SK-N-SH (cell line): ENCODE data around the gene TPSAB1. TPM values are rescaled to one million over a fixed set of nuclear protein-coding genes. Genes with fewer than 3 reads are reported as not detected.

Experiments
- CTCF ChIA-PET: fragments of 300-600, 350-600 bp; formaldehyde crosslinking; extraction: SDS; loops from one replicate; lab custom pipeline; 2021; lab: Yijun Ruan, JAX
- POLR2A ChIA-PET: fragments of 350-600 bp; sonication (Branson Sonifier 250); formaldehyde crosslinking; extraction: SDS; loops from one replicate; lab custom pipeline; 2020; ENCODE audit warnings: antibody characterized with exemption, inconsistent platforms; lab: Yijun Ruan, JAX
- DNase-seq: peaks from one replicate; pipeline ENCODE4 v3.0.0; 2012
- H2AFZ ChIP-seq: fragments of 200-600 bp; sonication (generic); 2 replicates; pipeline ENCODE4 v1.8.1; 2016; ENCODE audit warnings: antibody characterized with exemption, mild to moderate bottlenecking, low read depth
- H3F3A ChIP-seq: fragments of 200-600 bp; sonication (generic); replicated peaks from 2 replicates; pipeline ENCODE3; 2016; ENCODE audit warnings: antibody characterized with exemption, mild to moderate bottlenecking; ENCODE audit not compliant: insufficient read depth
- H3K27ac ChIP-seq, 2 experiments: fragments of 200-500 bp in 1 of 2; fragments of 200-600 bp in 1 of 2; sonication (Bioruptor generic) in 1 of 2; sonication (generic), shearing (Covaris generic) in 1 of 2; 2 replicates each; pipeline versions ENCODE4 v1.5.1 to v1.6.1; 2014 to 2016; ENCODE audit warnings: low read depth in 2 of 2, inconsistent platforms in 1 of 2, low read length in 1 of 2, mild to moderate bottlenecking in 1 of 2, mixed read lengths in 1 of 2
- H3K27me3 ChIP-seq: fragments of 200-600 bp; sonication (generic), shearing (Covaris generic); 2 replicates; pipeline ENCODE4 v1.6.1; 2016; ENCODE audit warnings: mixed run types; ENCODE audit not compliant: insufficient read depth
- H3K36me3 ChIP-seq, 2 experiments: fragments of 200-500 bp in 1 of 2; fragments of 200-600 bp in 1 of 2; sonication (Bioruptor generic) in 1 of 2; sonication (generic) in 1 of 2; replicated peaks in 1 of 2; 2 replicates each; pipeline versions ENCODE3 to v1.5.1; 2014 to 2016; ENCODE audit warnings: low read length in 1 of 2, mild to moderate bottlenecking in 1 of 2; ENCODE audit not compliant: insufficient read depth in 2 of 2, control insufficient read depth in 1 of 2
- H3K4me1 ChIP-seq, 2 experiments: fragments of 200-500 bp in 1 of 2; fragments of 200-600 bp in 1 of 2; sonication (Bioruptor generic) in 1 of 2; sonication (generic), shearing (Covaris generic) in 1 of 2; 2 replicates each; pipeline versions ENCODE4 v1.5.1 to v1.6.1; 2014 to 2016; ENCODE audit warnings: low read depth in 1 of 2, low read length in 1 of 2, mixed run types in 1 of 2; ENCODE audit not compliant: insufficient read depth in 2 of 2, control insufficient read depth in 1 of 2
- H3K4me2 ChIP-seq: fragments of 200-600 bp; sonication (generic), shearing (Covaris generic); 2 replicates; pipeline ENCODE4 v1.6.1; 2017; ENCODE audit warnings: mixed run types
- H3K4me3 ChIP-seq, 2 experiments: fragments of 200-500 bp in 1 of 2; fragments of 200-600 bp in 1 of 2; sonication (Bioruptor generic) in 1 of 2; sonication (generic), shearing (Covaris generic) in 1 of 2; 2 replicates each; pipeline versions ENCODE4 v1.5.1 to v1.8.1; 2014 to 2016; ENCODE audit warnings: low read depth in 2 of 2, inconsistent platforms in 1 of 2, low read length in 1 of 2, mild to moderate bottlenecking in 1 of 2, mixed read lengths in 1 of 2, moderate library complexity in 1 of 2
- H3K79me2 ChIP-seq: fragments of 200-600 bp; sonication (generic); 2 replicates; pipeline ENCODE4 v1.8.1; 2017; ENCODE audit warnings: mild to moderate bottlenecking; ENCODE audit not compliant: insufficient read depth
- H3K9ac ChIP-seq: fragments of 200-600 bp; sonication (generic); 2 replicates; pipeline ENCODE4 v1.6.1; 2017; ENCODE audit warnings: mixed run types
- H3K9me2 ChIP-seq: fragments of 200-600 bp; sonication (generic); 2 replicates; pipeline ENCODE4 v1.6.1; 2017; ENCODE audit warnings: mixed run types
- H3K9me3 ChIP-seq: fragments of 200-600 bp; sonication (generic); 2 replicates; pipeline ENCODE4 v1.6.1; 2017; ENCODE audit warnings: mixed run types, mild to moderate bottlenecking, moderate library complexity
- H4K20me1 ChIP-seq: fragments of 200-600 bp; sonication (generic); 2 replicates; pipeline ENCODE4 v1.6.1; 2017; ENCODE audit warnings: mild to moderate bottlenecking, mixed run types; ENCODE audit not compliant: insufficient read depth
- CHD2 ChIP-seq: fragments of 150-350 bp; IDR thresholded peaks from 2 replicates; pipeline ENCODE4 v1.6.1; 2018; ENCODE audit warnings: low read length; ENCODE audit not compliant: partially characterized antibody
- ELF1 ChIP-seq: IDR thresholded peaks from 2 replicates; pipeline ENCODE4 v1.4.0; 2012
- EP300 ChIP-seq, 2 experiments: IDR thresholded peaks; 2 replicates each; pipeline versions ENCODE4 v1.4.0 to v1.6.1; 2012; ENCODE audit warnings: borderline replicate concordance in 1 of 2, low read depth in 1 of 2, low read length in 1 of 2
- EZH2phosphoT487 ChIP-seq: fragments of 200-600 bp; sonication (generic); IDR thresholded peaks from 2 replicates; pipeline ENCODE4 v1.6.1; 2017; ENCODE audit warnings: low read depth, mixed run types, mild to moderate bottlenecking, antibody characterized with exemption, moderate library complexity, borderline replicate concordance
- FOXM1 ChIP-seq: IDR thresholded peaks from 2 replicates; pipeline ENCODE4 v1.4.0; 2012; ENCODE audit warnings: low read depth, mild to moderate bottlenecking
- GABPA ChIP-seq: IDR thresholded peaks from 2 replicates; pipeline ENCODE4 v1.4.0; 2012; ENCODE audit warnings: low read depth, mild to moderate bottlenecking
- GATA2 ChIP-seq: sonication (generic); formaldehyde crosslinking; IDR thresholded peaks from 2 replicates; pipeline ENCODE4 v1.5.0; 2020; ENCODE audit warnings: mild to moderate bottlenecking, missing genetic modification reagents
- JUND ChIP-seq: IDR thresholded peaks from 2 replicates; pipeline ENCODE4 v1.4.0; 2012
- MXI1 ChIP-seq: IDR thresholded peaks from 2 replicates; pipeline ENCODE4 v1.6.1; 2012; ENCODE audit warnings: mild to moderate bottlenecking, low read depth, low read length, improper control_type of control experiment
- NRF1 ChIP-seq: IDR thresholded peaks from 2 replicates; pipeline ENCODE4 v1.6.1; 2012; ENCODE audit warnings: low read depth, mild to moderate bottlenecking, low read length
- PBX3 ChIP-seq: IDR thresholded peaks from 2 replicates; pipeline ENCODE4; 2012
- RCOR1 ChIP-seq: fragments of 150-350 bp; IDR thresholded peaks from 2 replicates; pipeline ENCODE4 v1.6.1; 2017; ENCODE audit warnings: antibody characterized with exemption, low read length
- RXRA ChIP-seq: IDR thresholded peaks from 2 replicates; pipeline ENCODE4 v1.4.0; 2012; ENCODE audit warnings: low read depth, mild to moderate bottlenecking, borderline replicate concordance
- SIN3A ChIP-seq: IDR thresholded peaks from 2 replicates; pipeline ENCODE4 v1.6.1; 2012; ENCODE audit warnings: low read depth, mild to moderate bottlenecking, low read length, moderate library complexity, borderline replicate concordance
- TCF12 ChIP-seq: IDR thresholded peaks from 2 replicates; pipeline ENCODE4 v1.4.0; 2012
- TEAD4 ChIP-seq: IDR thresholded peaks from 2 replicates; pipeline ENCODE4 v1.4.0; 2012; ENCODE audit warnings: mild to moderate bottlenecking, borderline replicate concordance; ENCODE audit not compliant: insufficient read depth
- USF1 ChIP-seq: IDR thresholded peaks from 2 replicates; pipeline ENCODE4 v1.4.0; 2012; ENCODE audit warnings: low read depth, borderline replicate concordance
- YY1 ChIP-seq: IDR thresholded peaks from 2 replicates; pipeline ENCODE4 v1.4.0; 2012; ENCODE audit warnings: low read depth, mild to moderate bottlenecking
- WGBS: methylation state at CpG from one replicate; pipeline ENCODE4 v1.1.6; 2017; ENCODE audit warnings: low lambda C conversion rate; 5-methylcytosine and 5-hydroxymethylcytosine counted together
- polyA plus RNA-seq, 3 experiments: library from polyadenylated mRNA; depleted of rRNA; stranded (reverse); fragments of >200 nt; gene quantifications; 2 replicates each; pipeline ENCODE4 v1.2.3, GENCODE V29; 2012
- TF ChIP-seq, protein P1 (sequence below): fragments of 150-350 bp; IDR thresholded peaks from 2 replicates; pipeline ENCODE4 v1.6.1; 2017; ENCODE audit warnings: antibody characterized with exemption, low read length, low read depth, borderline replicate concordance

Gene TPSAB1
- polyA plus RNA-seq, 1 of the 3 experiments (the other 2 are of a cell fraction): not detected

DNA sequence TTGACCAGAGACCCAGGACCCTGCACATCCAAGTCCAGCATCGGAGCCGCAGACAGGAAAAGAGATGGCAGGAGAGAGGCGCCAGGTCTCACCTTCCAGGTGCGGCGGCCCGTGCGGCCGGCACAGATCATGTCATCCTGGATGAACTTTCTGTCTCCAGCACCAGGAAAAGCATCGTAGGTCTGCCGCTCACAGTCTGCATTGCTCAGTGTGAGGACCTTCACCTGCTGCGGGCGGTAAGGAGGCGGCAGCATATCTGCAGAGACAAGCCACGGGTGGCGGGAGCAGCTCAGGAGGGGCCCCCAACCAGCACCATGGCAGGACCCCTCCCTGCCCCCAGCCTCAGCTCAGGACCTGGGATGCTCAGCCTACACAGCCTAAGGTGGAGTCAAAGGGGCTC, 33.3 kb downstream of the TPSAB1 start:
- TF ChIP-seq RCOR1 (no peak), JUND (no peak), TCF12 (no peak), YY1 (no peak), GATA2 (no peak), RXRA (no peak)
- TF ChIP-seq, protein P1, sequence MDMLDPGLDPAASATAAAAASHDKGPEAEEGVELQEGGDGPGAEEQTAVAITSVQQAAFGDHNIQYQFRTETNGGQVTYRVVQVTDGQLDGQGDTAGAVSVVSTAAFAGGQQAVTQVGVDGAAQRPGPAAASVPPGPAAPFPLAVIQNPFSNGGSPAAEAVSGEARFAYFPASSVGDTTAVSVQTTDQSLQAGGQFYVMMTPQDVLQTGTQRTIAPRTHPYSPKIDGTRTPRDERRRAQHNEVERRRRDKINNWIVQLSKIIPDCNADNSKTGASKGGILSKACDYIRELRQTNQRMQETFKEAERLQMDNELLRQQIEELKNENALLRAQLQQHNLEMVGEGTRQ: no peak
- H3F3A ChIP-seq: no peaks in the 10 kb centered on the region
- no peaks in the 10 kb centered on the region for H4K20me1 ChIP-seq
- H3K4me3 ChIP-seq: no peak overlapping the region
- peaks cover 0 to 19% of the 10 kb centered on the region in 2 experiments; a peak in 1 of 4 replicates for H3K4me1 ChIP-seq
- POLR2A ChIA-PET: interaction anchor here (0.6 kb wide), 1 partner anchor 23 kb away, joined by 3 read pairs; no protein-coding TSS in a partner anchor
- H3K27me3 ChIP-seq: peaks cover 82% of the 10 kb centered on the region
- no peak overlapping the region for H3K27ac ChIP-seq
- CTCF ChIA-PET: interaction anchor here (1.1 to 1.4 kb wide), 2 partner anchors 28 to 254 kb away, joined by 3 to 4 read pairs; no protein-coding TSS in a partner anchor
- no peak overlapping the region for H2AFZ ChIP-seq
- no peaks in the 10 kb centered on the region for H3K9me2 ChIP-seq
- no peak overlapping the region for H3K9ac ChIP-seq
- no peaks in the 10 kb centered on the region for H3K36me3 ChIP-seq
- WGBS: 69% methylated on average over 5 of the region's 15 CpGs
- H3K79me2 ChIP-seq: no peaks in the 10 kb centered on the region
- no peak for DNase-seq
- H3K9me3 ChIP-seq: no peaks in the 10 kb centered on the region
- no peak overlapping the region for H3K4me2 ChIP-seq

GRCh38 chr16:1274767-1275166, 34.3 kb downstream of the TPSAB1 start:
- ChIA-PET POLR2A (no interaction called here), CTCF (interaction anchor here (1.9 kb wide), 1 partner anchor 27 kb away, joined by 4 read pairs; no protein-coding TSS in a partner anchor)
- no peaks in the 10 kb centered on the region for H3K79me2 ChIP-seq
- no peak for DNase-seq
- no peaks in the 10 kb centered on the region for H3F3A ChIP-seq
- TF ChIP-seq EZH2phosphoT487: no peak
- TF ChIP-seq NRF1: no peak
- no peak for TF ChIP-seq PBX3
- no peak for TF ChIP-seq JUND
- no peak for TF ChIP-seq RCOR1
- TF ChIP-seq TEAD4: no peak
- TF ChIP-seq CHD2: no peak
- no peak for TF ChIP-seq MXI1
- no peak for TF ChIP-seq ELF1
- TF ChIP-seq EP300 (IDR thresholded peaks at IDR 0.05; ENCODE audit: borderline replicate concordance in 1 of 2, low read depth in 1 of 2, low read length in 1 of 2): no peak
- TF ChIP-seq USF1: no peak
- no peak for TF ChIP-seq FOXM1
- no peak for TF ChIP-seq SIN3A
- no peak for TF ChIP-seq RXRA
- no peak for TF ChIP-seq GABPA
- no peak overlapping the region for H3K27ac ChIP-seq
- 65% methylated on average over 7 of the region's 7 CpGs for WGBS
- H3K36me3 ChIP-seq: no peaks in the 10 kb centered on the region
- no peak overlapping the region for H3K4me2 ChIP-seq
- peaks cover 0 to 19% of the 10 kb centered on the region in 2 experiments; a peak in 1 of 4 replicates for H3K4me1 ChIP-seq
- H3K9me2 ChIP-seq: no peaks in the 10 kb centered on the region
- no peak overlapping the region for H2AFZ ChIP-seq
- no peak overlapping the region for H3K4me3 ChIP-seq
- no peaks in the 10 kb centered on the region for H3K9me3 ChIP-seq
- H3K27me3 ChIP-seq: peaks cover 82% of the 10 kb centered on the region
- H3K9ac ChIP-seq: no peak overlapping the region
- no peaks in the 10 kb centered on the region for H4K20me1 ChIP-seq
